Measurements from ENCODE around the gene KCND2.

DNA sequence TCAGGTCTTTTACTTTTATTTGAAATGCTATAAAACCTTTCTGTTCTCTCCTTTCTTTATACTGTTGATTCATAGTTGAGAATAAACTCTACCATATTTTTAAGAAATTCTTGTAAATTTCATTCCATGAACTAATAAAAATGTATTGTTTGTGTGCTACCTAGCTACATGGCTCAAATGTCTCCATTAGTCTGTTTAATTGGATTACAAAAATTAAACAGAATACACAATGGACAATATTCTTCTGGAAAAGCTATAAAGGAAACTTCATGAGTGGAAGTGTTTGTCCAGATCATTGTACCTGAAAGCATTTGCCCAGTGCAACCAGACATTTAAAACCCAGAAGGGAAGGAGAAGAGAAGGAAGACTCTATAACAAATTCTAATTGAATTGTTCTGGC is 20.1 kb downstream of the KCND2 start:
- TF ChIP-seq, protein P1, sequence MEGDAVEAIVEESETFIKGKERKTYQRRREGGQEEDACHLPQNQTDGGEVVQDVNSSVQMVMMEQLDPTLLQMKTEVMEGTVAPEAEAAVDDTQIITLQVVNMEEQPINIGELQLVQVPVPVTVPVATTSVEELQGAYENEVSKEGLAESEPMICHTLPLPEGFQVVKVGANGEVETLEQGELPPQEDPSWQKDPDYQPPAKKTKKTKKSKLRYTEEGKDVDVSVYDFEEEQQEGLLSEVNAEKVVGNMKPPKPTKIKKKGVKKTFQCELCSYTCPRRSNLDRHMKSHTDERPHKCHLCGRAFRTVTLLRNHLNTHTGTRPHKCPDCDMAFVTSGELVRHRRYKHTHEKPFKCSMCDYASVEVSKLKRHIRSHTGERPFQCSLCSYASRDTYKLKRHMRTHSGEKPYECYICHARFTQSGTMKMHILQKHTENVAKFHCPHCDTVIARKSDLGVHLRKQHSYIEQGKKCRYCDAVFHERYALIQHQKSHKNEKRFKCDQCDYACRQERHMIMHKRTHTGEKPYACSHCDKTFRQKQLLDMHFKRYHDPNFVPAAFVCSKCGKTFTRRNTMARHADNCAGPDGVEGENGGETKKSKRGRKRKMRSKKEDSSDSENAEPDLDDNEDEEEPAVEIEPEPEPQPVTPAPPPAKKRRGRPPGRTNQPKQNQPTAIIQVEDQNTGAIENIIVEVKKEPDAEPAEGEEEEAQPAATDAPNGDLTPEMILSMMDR (IDR thresholded peaks at IDR 0.05): no peak
- TF ChIP-seq POLR2A (IDR thresholded peaks at IDR 0.05): no peak
